ENCODE measurements around the gene MARCHF6.

The MARCHF6 gene

GRCh38 chr5:10351199-10351905 lies 2.1 kb upstream of the MARCHF6 start:
- H3K4me1 ChIP-seq (ENCODE audit: insufficient read depth, poor library complexity, severe bottlenecking) = peaks cover 17% of the 10 kb centered on the region
- no peak overlapping the region for H3K27ac ChIP-seq (ENCODE audit: poor library complexity, severe bottlenecking)
- no peak overlapping the region for H3K4me3 ChIP-seq (ENCODE audit: severe bottlenecking)
- ATAC-seq (ENCODE audit: low read depth) (peak; percentile 10; the same call in 2 of the 3 replicates), DNase-seq (ENCODE audit: low spot score) (no peak)
- H3K36me3 ChIP-seq (ENCODE audit: low read depth) = peaks cover 16% of the 10 kb centered on the region; the same call in 1 of the 2 replicates
- no peaks in the 10 kb centered on the region for H3K9me3 ChIP-seq (ENCODE audit: severe bottlenecking)
- TF ChIP-seq CTCF (IDR thresholded peaks at IDR 0.05; ENCODE audit: poor library complexity, severe bottlenecking) = no peak
- no peaks in the 10 kb centered on the region for H3K27me3 ChIP-seq (ENCODE audit: insufficient read depth, poor library complexity, severe bottlenecking)

GRCh38 chr5:10351919-10352318 lies 1.6 kb upstream of the MARCHF6 start:
- Histone ChIP-seq H3K27ac (ENCODE audit: poor library complexity, severe bottlenecking) (no peak overlapping the region), H3K4me1 (ENCODE audit: insufficient read depth, poor library complexity, severe bottlenecking) (peaks cover 20% of the 10 kb centered on the region), H3K9me3 (ENCODE audit: severe bottlenecking) (no peaks in the 10 kb centered on the region), H3K27me3 (ENCODE audit: insufficient read depth, poor library complexity, severe bottlenecking) (no peaks in the 10 kb centered on the region), H3K36me3 (ENCODE audit: low read depth) (peaks cover 21% of the 10 kb centered on the region; the same call in 1 of the 2 replicates), H3K4me3 (ENCODE audit: severe bottlenecking) (no peak overlapping the region)
- TF ChIP-seq CTCF (IDR thresholded peaks at IDR 0.05; ENCODE audit: poor library complexity, severe bottlenecking) = no peak
- ATAC-seq (ENCODE audit: low read depth) (no peak), DNase-seq (ENCODE audit: low spot score) (peak; percentile 23)

GRCh38 chr5:10352430-10353240 lies 860 bp upstream of the MARCHF6 start:
- no peak for TF ChIP-seq CTCF (IDR thresholded peaks at IDR 0.05; ENCODE audit: poor library complexity, severe bottlenecking)
- ATAC-seq (ENCODE audit: low read depth) = peak; percentile 4; the same call in 1 of the 3 replicates
- DNase-seq (ENCODE audit: low spot score) = no peak
- Histone ChIP-seq H3K27ac (ENCODE audit: poor library complexity, severe bottlenecking) (peak overlapping the region; percentile 88), H3K36me3 (ENCODE audit: low read depth) (peaks cover 21% of the 10 kb centered on the region; the same call in 1 of the 2 replicates), H3K4me1 (ENCODE audit: insufficient read depth, poor library complexity, severe bottlenecking) (peaks cover 24% of the 10 kb centered on the region), H3K4me3 (ENCODE audit: severe bottlenecking) (peak overlapping the region; percentile 88), H3K27me3 (ENCODE audit: insufficient read depth, poor library complexity, severe bottlenecking) (no peaks in the 10 kb centered on the region), H3K9me3 (ENCODE audit: severe bottlenecking) (no peaks in the 10 kb centered on the region)

GRCh38 chr5:10354048-10354872 lies 765 bp downstream of the MARCHF6 start:
- Histone ChIP-seq H3K4me1 (ENCODE audit: insufficient read depth, poor library complexity, severe bottlenecking) (peaks cover 24% of the 10 kb centered on the region), H3K27me3 (ENCODE audit: insufficient read depth, poor library complexity, severe bottlenecking) (no peaks in the 10 kb centered on the region), H3K36me3 (ENCODE audit: low read depth) (peaks cover 28% of the 10 kb centered on the region), H3K27ac (ENCODE audit: poor library complexity, severe bottlenecking) (peak overlapping the region; percentile 88), H3K4me3 (ENCODE audit: severe bottlenecking) (peak overlapping the region; percentile 88), H3K9me3 (ENCODE audit: severe bottlenecking) (no peaks in the 10 kb centered on the region)
- TF ChIP-seq CTCF (IDR thresholded peaks at IDR 0.05; ENCODE audit: poor library complexity, severe bottlenecking) = no peak
- ATAC-seq (ENCODE audit: low read depth) (no peak), DNase-seq (ENCODE audit: low spot score) (no peak)

Measured in RWPE2 (cell line).